ENCODE results near the gene MRAS.

DNA sequence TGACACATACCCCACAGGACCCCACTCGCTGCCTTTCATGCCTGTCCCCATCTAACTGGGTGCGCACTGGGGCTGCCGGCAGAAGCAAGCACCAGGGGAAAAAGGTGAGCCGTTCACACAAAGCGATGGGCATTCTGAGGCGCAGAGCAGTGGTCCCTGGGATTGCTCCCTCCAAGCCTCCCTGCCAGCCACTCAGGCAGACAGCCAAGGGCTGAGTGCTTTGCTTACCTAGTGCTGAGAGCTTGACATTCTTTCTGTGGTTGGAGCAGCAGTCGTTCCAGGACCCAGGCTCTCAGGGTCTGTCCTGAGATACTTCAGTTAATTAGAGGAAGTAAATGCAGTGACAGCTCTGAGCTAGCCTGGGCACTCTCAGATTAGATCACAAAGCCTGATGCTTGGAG lies 91.7 kb downstream of the MRAS start:
- TF ChIP-seq RFX5 (IDR thresholded peaks at IDR 0.05; ENCODE audit: low read length) (no peak), EP300 (IDR thresholded peaks at IDR 0.05; ENCODE audit: borderline replicate concordance in 1 of 2, low read depth in 1 of 2, low read length in 1 of 2) (no peak), GABPA (IDR thresholded peaks at IDR 0.05; ENCODE audit: low read depth) (no peak), FOXM1 (IDR thresholded peaks at IDR 0.05; ENCODE audit: low read depth) (no peak), JUND (IDR thresholded peaks at IDR 0.05) (no peak), TAF1 (IDR thresholded peaks at IDR 0.05; ENCODE audit: borderline replicate concordance, low read depth, low read length) (no peak), NFIC (IDR thresholded peaks at IDR 0.05; ENCODE audit: borderline replicate concordance) (no peak), ZBTB33 (IDR thresholded peaks at IDR 0.05; ENCODE audit: borderline replicate concordance, low read depth) (no peak), CHD2 (IDR thresholded peaks at IDR 0.05; ENCODE audit: low read length, partially characterized antibody) (no peak), EZH2phosphoT487 (IDR thresholded peaks at IDR 0.05; ENCODE audit: borderline replicate concordance, low read depth) (no peak)
- TF ChIP-seq, protein P1, sequence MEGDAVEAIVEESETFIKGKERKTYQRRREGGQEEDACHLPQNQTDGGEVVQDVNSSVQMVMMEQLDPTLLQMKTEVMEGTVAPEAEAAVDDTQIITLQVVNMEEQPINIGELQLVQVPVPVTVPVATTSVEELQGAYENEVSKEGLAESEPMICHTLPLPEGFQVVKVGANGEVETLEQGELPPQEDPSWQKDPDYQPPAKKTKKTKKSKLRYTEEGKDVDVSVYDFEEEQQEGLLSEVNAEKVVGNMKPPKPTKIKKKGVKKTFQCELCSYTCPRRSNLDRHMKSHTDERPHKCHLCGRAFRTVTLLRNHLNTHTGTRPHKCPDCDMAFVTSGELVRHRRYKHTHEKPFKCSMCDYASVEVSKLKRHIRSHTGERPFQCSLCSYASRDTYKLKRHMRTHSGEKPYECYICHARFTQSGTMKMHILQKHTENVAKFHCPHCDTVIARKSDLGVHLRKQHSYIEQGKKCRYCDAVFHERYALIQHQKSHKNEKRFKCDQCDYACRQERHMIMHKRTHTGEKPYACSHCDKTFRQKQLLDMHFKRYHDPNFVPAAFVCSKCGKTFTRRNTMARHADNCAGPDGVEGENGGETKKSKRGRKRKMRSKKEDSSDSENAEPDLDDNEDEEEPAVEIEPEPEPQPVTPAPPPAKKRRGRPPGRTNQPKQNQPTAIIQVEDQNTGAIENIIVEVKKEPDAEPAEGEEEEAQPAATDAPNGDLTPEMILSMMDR (IDR thresholded peaks at IDR 0.05), result no peak

All from SK-N-SH (cell line).